ENCODE data around the gene JMJD4.

DNA sequence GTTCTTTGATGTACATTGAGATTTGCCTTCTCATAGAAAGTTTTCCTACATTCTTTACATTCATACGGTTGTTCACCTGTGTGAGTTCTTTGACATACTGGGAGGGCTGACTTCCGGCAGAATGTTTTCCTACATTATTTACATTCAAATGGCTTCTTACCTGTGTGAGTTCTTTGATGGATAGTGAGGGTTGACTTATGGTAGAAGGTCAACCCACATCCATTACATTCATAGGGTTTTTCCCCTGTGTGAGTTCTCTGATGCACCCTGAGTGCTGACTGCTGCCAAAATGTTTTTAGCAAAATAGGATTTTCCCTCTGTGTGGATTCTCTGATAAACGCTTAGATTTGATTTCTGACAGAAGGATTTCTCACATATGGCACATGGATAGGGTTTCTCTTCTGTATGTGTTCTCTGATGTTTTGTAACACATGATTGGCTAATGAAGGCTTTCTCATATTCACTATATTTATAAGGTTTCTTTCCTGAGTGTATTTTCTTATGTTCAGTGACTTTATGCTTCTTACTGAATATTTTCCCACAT, 37.7 kb downstream of the JMJD4 start:
- TF ChIP-seq CTCF (conservative IDR thresholded peaks at IDR 0.05 in 1 of 2, IDR thresholded peaks at IDR 0.05 in 1 of 2; ENCODE audit: extremely low read depth in 1 of 2, insufficient read depth in 1 of 2, low read depth in 1 of 2, low read length in 2 of 2) = no peak
- no peak for TF ChIP-seq EZH2 (IDR thresholded peaks at IDR 0.05; ENCODE audit: borderline replicate concordance, low read length)

All from mammary epithelial cell (primary cell).